Heart right ventricle (tissue), 16 donors: Measurements from ENCODE around the gene BCHE. TPM values are rescaled to one million over a fixed set of nuclear protein-coding genes. Genes with fewer than 3 reads are reported as not detected.

Experiments
- ATAC-seq, 8 donors: fragments of 200-7000 bp; cut with Tn5 transposase; one replicate each; pipeline ENCODE4 v1.9.1; 2020; ENCODE audit warnings: mild to moderate bottlenecking in 8 of 8, moderate library complexity in 8 of 8, moderate number of reproducible peaks in 1 of 8
- DNase-seq, 2 donors: peaks; one replicate each; pipeline ENCODE4 v3.0.0-alpha.2; 2020
- H3K27ac ChIP-seq, 10 donors: fragments of 200-600 bp; sonication (generic) in 2 of 10; one replicate each; pipeline versions ENCODE4 v1.5.0 to v1.8.0; 2020 to 2022; ENCODE audit warnings: mild to moderate bottlenecking in 3 of 10
- H3K27me3 ChIP-seq, 7 donors: fragments of 200-600 bp; one replicate each; pipeline ENCODE4 v1.8.0; 2021 to 2022; ENCODE audit warnings: mild to moderate bottlenecking in 2 of 7
- H3K36me3 ChIP-seq, 9 donors: fragments of 200-600 bp; sonication (generic) in 1 of 9; one replicate each; pipeline versions ENCODE4 v1.5.0 to v1.8.0; 2020 to 2022; ENCODE audit warnings: mild to moderate bottlenecking in 2 of 9
- H3K4me1 ChIP-seq, 9 donors: fragments of 200-600 bp; sonication (generic) in 1 of 9; one replicate each; pipeline versions ENCODE4 v1.5.0 to v1.8.0; 2020 to 2022; ENCODE audit warnings: mild to moderate bottlenecking in 4 of 9
- H3K4me3 ChIP-seq, 10 donors: fragments of 200-600 bp; sonication (generic) in 2 of 10; one replicate each; pipeline versions ENCODE4 v1.5.0 to v1.8.0; 2020 to 2022; ENCODE audit warnings: mild to moderate bottlenecking in 7 of 10, moderate library complexity in 2 of 10
- H3K9me3 ChIP-seq, 11 donors: fragments of 200-600 bp in 10 of 11; sonication (generic) in 2 of 11; one replicate each; pipeline versions ENCODE4 v1.5.0 to v1.8.0; 2013 to 2022; ENCODE audit warnings: mild to moderate bottlenecking in 2 of 11, control low read depth in 1 of 11, moderate library complexity in 1 of 11
- CTCF ChIP-seq, 9 donors: fragments of 200-600 bp; sonication (generic) in 2 of 9; IDR thresholded peaks; one replicate each; pipeline versions ENCODE4 v1.5.0 to v1.8.0; 2021 to 2022; ENCODE audit warnings: antibody characterized with exemption in 9 of 9, mild to moderate bottlenecking in 5 of 9, moderate library complexity in 1 of 9
- WGBS, 2 donors: extraction: QIAGEN DNeasy Blood & Tissue Kit; methylation state at CpG; one replicate each; pipeline ENCODE4 v1.1.7; 2013; ENCODE audit warnings: inconsistent platforms in 1 of 2; 5-methylcytosine and 5-hydroxymethylcytosine counted together
- intact Hi-C, 10 donors: fragments of 100-400 bp; cut with DNase I; formaldehyde crosslinking; loops; one replicate each; pipeline versions ENCODE4 v1.11.1 to v1.14.2; 2022
- polyA plus RNA-seq, 2 donors: library from polyadenylated mRNA; stranded (reverse); fragments of 200-250 nt; gene quantifications; one replicate each; pipeline ENCODE4 v1.2.3, GENCODE V29; 2013
- total RNA-seq, 10 donors: library from RNA; stranded (reverse); fragmentation: NEBNext Ultra II Directional in 3 of 10; extraction: Animal tissue kit (Norgen Biotek cat#: 25700) in 3 of 10; gene quantifications; one replicate each; pipeline versions ENCODE4 v1.2.1 to v1.2.4, GENCODE V29; 2021 to 2023
- donor health status: Arrhythmogenic right ventricular cardiomyopathy.
- donor health status: ischemic (EF 13 %, LVEDD 7.1; RV severe dilation, severe dysfunction).
- donor health status: healthy with polysubstance abuse.
- donor health status: DM: no; HTN: yes; CAD: no.
- donor health status: DM: no; HTN: no; CAD: no.
- donor health status: ischemic (EF 25% LVEDD 6.9; RV normal size, moderate dysfunction).
- donor health status: ischemic (EF 25% LVEDD 5.7; RV mildly dilated, moderate dysfunction).
- donor health status: healthy.
- donor health status: DM: yes; HTN: yes; CAD: no.
- donor health status: Ischemic cardiomyopathy.
- donor health status: ischemic (EF 35%, LVEDD 5.7; RV mildly dilated, moderate dysfunction).
- donor health status: nonischemic (EF 11% LVEDD 7.7; RV severe dilation, severe dysfunction).
- donor health status: DM: yes; HTN: yes; CAD: no.
- donor health status: PGD.
- donor health status: ischemic (EF 29% LVEDD 5.4; RV normal size, mild dysfunction).
- donor health status: nonischemic (EF 23%, LVEDD 6.1; RV moderate dilation, normal function).

BCHE gene
- total and polyA plus RNA-seq, 12 donors, result 0.62 to 8.4 (median 1.9) TPM

DNA sequence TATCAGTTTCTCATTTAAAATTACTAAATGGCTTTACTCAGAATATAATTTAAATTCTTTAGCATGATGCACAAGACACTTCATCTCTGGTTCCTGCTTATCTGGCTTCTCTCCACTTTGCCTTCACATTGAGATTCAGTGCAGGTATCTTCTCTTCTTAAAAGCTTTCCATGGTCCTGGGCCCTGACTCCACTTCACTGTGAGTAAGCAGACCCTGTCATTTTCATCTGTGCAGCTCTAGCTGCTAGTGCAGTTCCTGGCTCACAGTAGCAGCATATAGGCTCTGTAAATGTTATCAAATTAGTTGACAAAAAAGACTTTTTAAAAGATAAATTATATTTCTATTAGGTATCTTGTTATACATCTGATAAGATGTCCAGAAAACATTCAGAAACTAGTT, 58.8 kb downstream of the BCHE start:
- no peak for DNase-seq
- no peak for ATAC-seq
- intact Hi-C loops, result no loop called here

GRCh38 chr3:165775824-165776223, 61.4 kb downstream of the BCHE start:
- no peak for ATAC-seq
- no peaks in the 10 kb centered on the region for H3K36me3 ChIP-seq
- peaks cover 0 to 15% (median 0%) of the 10 kb centered on the region in 11 donors for H3K9me3 ChIP-seq
- H3K27ac ChIP-seq, result no peak overlapping the region
- no peak for DNase-seq
- no peak for TF ChIP-seq CTCF (IDR thresholded peaks at IDR 0.05)
- no peaks in the 10 kb centered on the region for H3K27me3 ChIP-seq
- H3K4me3 ChIP-seq, result no peak overlapping the region
- intact Hi-C loops, result no loop called here
- no peaks in the 10 kb centered on the region for H3K4me1 ChIP-seq
- WGBS, 2 donors, result 71 to 88% methylated on average over 3 of the region's 3 CpGs

More for the DNA sequence above, 58.8 kb downstream of the BCHE start:
- Histone ChIP-seq H3K27ac (no peak overlapping the region), H3K4me1 (no peaks in the 10 kb centered on the region), H3K27me3 (no peaks in the 10 kb centered on the region), H3K36me3 (no peaks in the 10 kb centered on the region), H3K4me3 (no peak overlapping the region), H3K9me3 (peaks cover 0 to 19% (median 0%) of the 10 kb centered on the region in 11 donors)
- no peak for TF ChIP-seq CTCF (IDR thresholded peaks at IDR 0.05)

DNA sequence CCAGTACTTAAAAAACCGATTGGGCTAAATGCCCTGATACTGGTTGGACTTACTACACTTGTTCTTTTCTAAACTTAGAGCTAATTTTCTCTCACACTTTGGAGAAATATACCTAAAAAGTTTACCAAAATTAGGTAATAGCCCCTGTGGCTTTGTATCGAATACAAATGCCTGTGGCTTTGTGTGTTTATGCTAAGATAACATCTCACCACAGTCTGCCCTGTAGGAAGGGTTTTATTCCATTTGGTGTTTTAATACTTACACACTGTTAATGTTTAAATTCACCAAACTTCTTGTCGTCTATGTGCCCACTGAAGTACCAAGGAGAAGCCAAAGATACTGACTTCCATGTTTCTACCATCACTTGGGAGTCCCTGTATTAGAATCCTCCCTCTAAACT, 66.4 kb downstream of the BCHE start:
- WGBS, 2 donors, result 80 to 84% methylated on average over 3 of the region's 3 CpGs
- ATAC-seq, result no peak

DNA sequence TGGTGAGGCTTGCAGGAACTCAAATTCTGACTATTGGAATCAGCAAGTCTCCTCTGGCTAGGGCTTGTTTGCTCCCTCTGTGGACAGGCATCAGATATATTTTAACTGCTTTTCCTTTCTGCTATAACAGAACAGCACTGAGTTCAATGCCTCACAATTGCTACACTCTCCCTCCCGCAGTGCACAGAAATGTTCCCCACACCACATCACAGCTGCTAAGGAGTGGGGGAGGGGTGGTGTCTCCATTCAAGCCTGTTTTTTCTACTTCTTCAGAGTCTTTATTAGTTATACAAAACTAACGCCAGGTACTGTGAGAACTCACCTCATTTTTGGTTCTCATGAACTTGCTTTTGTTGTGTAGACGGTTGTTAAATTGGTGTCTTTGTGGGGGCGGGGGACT, 68.5 kb downstream of the BCHE start:
- intact Hi-C loops, result no loop called here
- TF ChIP-seq CTCF (IDR thresholded peaks at IDR 0.05), result no peak
- Histone ChIP-seq H3K36me3 (no peaks in the 10 kb centered on the region), H3K27ac (no peak overlapping the region), H3K9me3 (peaks cover 0 to 29% (median 3%) of the 10 kb centered on the region in 11 donors), H3K4me3 (no peak overlapping the region), H3K27me3 (no peaks in the 10 kb centered on the region), H3K4me1 (no peaks in the 10 kb centered on the region)
- 83 to 87% methylated on average over 4 of the region's 4 CpGs for WGBS, 2 donors
- ATAC-seq (no peak), DNase-seq (no peak)

More for the DNA sequence above, 66.4 kb downstream of the BCHE start:
- Histone ChIP-seq H3K36me3 (no peaks in the 10 kb centered on the region), H3K27ac (no peak overlapping the region), H3K4me3 (no peak overlapping the region), H3K9me3 (peaks cover 0 to 22% (median 0%) of the 10 kb centered on the region in 11 donors), H3K27me3 (no peaks in the 10 kb centered on the region), H3K4me1 (no peaks in the 10 kb centered on the region)
- DNase-seq, result no peak
- intact Hi-C loops, result no loop called here
- no peak for TF ChIP-seq CTCF (IDR thresholded peaks at IDR 0.05)
